ENCODE data around the gene ARF1. TPM values are rescaled to one million over a fixed set of nuclear protein-coding genes. Genes with fewer than 3 reads are reported as not detected.

Gene ARF1
- total RNA-seq, 1 donor from 2014 or later: 404 TPM

GRCh38 chr1:228120351-228120750 is 37.8 kb downstream of the ARF1 start:
- H3K27ac Mint-ChIP-seq: no peak overlapping the region
- H3K27me3 Mint-ChIP-seq (ENCODE audit: insufficient read depth): peaks cover 2% of the 10 kb centered on the region

GRCh38 chr1:228120857-228121489 is 38.5 kb downstream of the ARF1 start:
- H3K36me3 Mint-ChIP-seq (ENCODE audit: low read depth): peaks cover 4% of the 10 kb centered on the region
- H3K27ac Mint-ChIP-seq: no peak overlapping the region
- intact Hi-C loops (cut with micrococcal nuclease): no loop called here
- H3K4me1 Mint-ChIP-seq (ENCODE audit: low read depth): peaks cover 7% of the 10 kb centered on the region
- DNase-seq (ENCODE audit: low spot score): no peak
- H3K27me3 Mint-ChIP-seq (ENCODE audit: insufficient read depth): peaks cover 2% of the 10 kb centered on the region
- H3K9me3 Mint-ChIP-seq: peaks cover 8% of the 10 kb centered on the region
- no peak overlapping the region for H3K4me3 Mint-ChIP-seq

More at GRCh38 chr1:228120351-228120750, 37.8 kb downstream of the ARF1 start:
- no peak overlapping the region for H3K4me3 Mint-ChIP-seq
- no peak for DNase-seq (ENCODE audit: low spot score)
- peaks cover 5% of the 10 kb centered on the region for H3K4me1 Mint-ChIP-seq (ENCODE audit: low read depth)
- H3K36me3 Mint-ChIP-seq (ENCODE audit: low read depth): peaks cover 4% of the 10 kb centered on the region
- intact Hi-C loops (cut with micrococcal nuclease): no loop called here
- H3K9me3 Mint-ChIP-seq: peaks cover 8% of the 10 kb centered on the region

- intact Hi-C loops (cut with micrococcal nuclease): no loop called here
- no peak for DNase-seq (ENCODE audit: low spot score)
- H3K36me3 Mint-ChIP-seq (ENCODE audit: low read depth): peaks cover 2% of the 10 kb centered on the region
- H3K9me3 Mint-ChIP-seq: peaks cover 3% of the 10 kb centered on the region
- H3K4me3 Mint-ChIP-seq: no peak overlapping the region
- H3K27me3 Mint-ChIP-seq (ENCODE audit: insufficient read depth): peaks cover 3% of the 10 kb centered on the region
- no peak overlapping the region for H3K27ac Mint-ChIP-seq
- H3K4me1 Mint-ChIP-seq (ENCODE audit: low read depth): peaks cover 7% of the 10 kb centered on the region
These were observed 40.5 kb downstream of the ARF1 start for GRCh38 chr1:228122921-228123441.

GRCh38 chr1:228123505-228123904 is 41.0 kb downstream of the ARF1 start:
- no peak for DNase-seq (ENCODE audit: low spot score)
- Mint-ChIP-seq H3K9me3 (no peaks in the 10 kb centered on the region), H3K27me3 (ENCODE audit: insufficient read depth) (peaks cover 3% of the 10 kb centered on the region), H3K27ac (no peak overlapping the region), H3K4me3 (no peak overlapping the region), H3K4me1 (ENCODE audit: low read depth) (peaks cover 7% of the 10 kb centered on the region), H3K36me3 (ENCODE audit: low read depth) (no peaks in the 10 kb centered on the region)
- intact Hi-C loops (cut with micrococcal nuclease): no loop called here

- intact Hi-C loops (cut with micrococcal nuclease): no loop called here
- Mint-ChIP-seq H3K27ac (no peak overlapping the region), H3K27me3 (ENCODE audit: insufficient read depth) (peaks cover 11% of the 10 kb centered on the region), H3K4me1 (ENCODE audit: low read depth) (peaks cover 7% of the 10 kb centered on the region), H3K4me3 (no peak overlapping the region), H3K36me3 (ENCODE audit: low read depth) (no peaks in the 10 kb centered on the region), H3K9me3 (no peaks in the 10 kb centered on the region)
- DNase-seq (ENCODE audit: low spot score): no peak
These were observed 42.7 kb downstream of the ARF1 start for GRCh38 chr1:228125185-228125584.

GRCh38 chr1:228131766-228132165 is 49.3 kb downstream of the ARF1 start:
- H3K36me3 Mint-ChIP-seq (ENCODE audit: low read depth): no peaks in the 10 kb centered on the region
- no peak for DNase-seq (ENCODE audit: low spot score)
- no peaks in the 10 kb centered on the region for H3K9me3 Mint-ChIP-seq
- no peak overlapping the region for H3K4me3 Mint-ChIP-seq
- intact Hi-C loops (cut with micrococcal nuclease): loop anchor here (1.0 to 5.0 kb wide), 8 partner anchors 8 to 384 kb away; partner anchors contain the start of gene MRPL55
- H3K4me1 Mint-ChIP-seq (ENCODE audit: low read depth): peaks cover 9% of the 10 kb centered on the region
- no peak overlapping the region for H3K27ac Mint-ChIP-seq
- peaks cover 24% of the 10 kb centered on the region for H3K27me3 Mint-ChIP-seq (ENCODE audit: insufficient read depth)

- H3K36me3 Mint-ChIP-seq (ENCODE audit: low read depth): no peaks in the 10 kb centered on the region
- no peaks in the 10 kb centered on the region for H3K9me3 Mint-ChIP-seq
- peaks cover 27% of the 10 kb centered on the region for H3K27me3 Mint-ChIP-seq (ENCODE audit: insufficient read depth)
- intact Hi-C loops (cut with micrococcal nuclease): loop anchor here (5.0 kb wide), 1 partner anchor 368 kb away; no protein-coding TSS in a partner anchor
- no peak overlapping the region for H3K27ac Mint-ChIP-seq
- no peak overlapping the region for H3K4me3 Mint-ChIP-seq
- no peak for DNase-seq (ENCODE audit: low spot score)
- peaks cover 11% of the 10 kb centered on the region for H3K4me1 Mint-ChIP-seq (ENCODE audit: low read depth)
These were observed 52.1 kb downstream of the ARF1 start for GRCh38 chr1:228134591-228134990.

- intact Hi-C loops (cut with micrococcal nuclease): no loop called here
- Mint-ChIP-seq H3K4me1 (ENCODE audit: low read depth) (peaks cover 4% of the 10 kb centered on the region), H3K4me3 (no peak overlapping the region), H3K27ac (no peak overlapping the region), H3K9me3 (no peaks in the 10 kb centered on the region), H3K27me3 (ENCODE audit: insufficient read depth) (peaks cover 26% of the 10 kb centered on the region), H3K36me3 (ENCODE audit: low read depth) (peaks cover 3% of the 10 kb centered on the region)
- no peak for DNase-seq (ENCODE audit: low spot score)
These were observed 54.4 kb downstream of the ARF1 start for GRCh38 chr1:228136901-228137300.

GRCh38 chr1:228139406-228139930 is 57.0 kb downstream of the ARF1 start:
- peaks cover 22% of the 10 kb centered on the region for H3K4me1 Mint-ChIP-seq (ENCODE audit: low read depth)
- H3K36me3 Mint-ChIP-seq (ENCODE audit: low read depth): peaks cover 3% of the 10 kb centered on the region
- no peaks in the 10 kb centered on the region for H3K9me3 Mint-ChIP-seq
- DNase-seq (ENCODE audit: low spot score): no peak
- intact Hi-C loops (cut with micrococcal nuclease): loop anchor here (1.0 to 2.0 kb wide), 5 partner anchors 8 to 317 kb away; partner anchors contain the start of genes C1orf35 and MRPL55
- H3K4me3 Mint-ChIP-seq: peak overlapping the region; percentile 100
- H3K27ac Mint-ChIP-seq: peak overlapping the region; percentile 97
- H3K27me3 Mint-ChIP-seq (ENCODE audit: insufficient read depth): peaks cover 26% of the 10 kb centered on the region

- H3K9me3 Mint-ChIP-seq: no peaks in the 10 kb centered on the region
- intact Hi-C loops (cut with micrococcal nuclease): loop anchor here (1.0 to 2.0 kb wide), 12 partner anchors 9 to 352 kb away; partner anchors contain the start of genes ARF1, C1orf35 and MRPL55
- peak within 1 kb of the TSS; percentile 97 for H3K27ac Mint-ChIP-seq
- H3K4me3 Mint-ChIP-seq: peak within 1 kb of the TSS; percentile 100
- peaks cover 21% of the 10 kb centered on the region for H3K27me3 Mint-ChIP-seq (ENCODE audit: insufficient read depth)
- peak; percentile 100 for DNase-seq (ENCODE audit: low spot score)
- H3K36me3 Mint-ChIP-seq (ENCODE audit: low read depth): peaks cover 3% of the 10 kb centered on the region
- H3K4me1 Mint-ChIP-seq (ENCODE audit: low read depth): peaks cover 22% of the 10 kb centered on the region
These were observed 57.6 kb downstream of the ARF1 start, which contains the start of gene GUK1 for GRCh38 chr1:228139931-228140723. GUK1 (plus strand) TSS chr1:228140279; CDS start chr1:228140303, 24 bp downstream.

GRCh38 chr1:228140724-228141225 is 58.3 kb downstream of the ARF1 start:
- Mint-ChIP-seq H3K36me3 (ENCODE audit: low read depth) (peaks cover 3% of the 10 kb centered on the region), H3K4me3 (peak overlapping the region; percentile 100), H3K27me3 (ENCODE audit: insufficient read depth) (peaks cover 18% of the 10 kb centered on the region), H3K27ac (peak overlapping the region; percentile 97), H3K4me1 (ENCODE audit: low read depth) (peaks cover 22% of the 10 kb centered on the region), H3K9me3 (no peaks in the 10 kb centered on the region)
- intact Hi-C loops (cut with micrococcal nuclease): loop anchor here (1.0 kb wide), 7 partner anchors 26 to 352 kb away; partner anchors contain the start of gene ARF1
- no peak for DNase-seq (ENCODE audit: low spot score)

GRCh38 chr1:228141226-228142044 is 58.9 kb downstream of the ARF1 start:
- H3K27ac Mint-ChIP-seq: peak overlapping the region; percentile 97
- H3K27me3 Mint-ChIP-seq (ENCODE audit: insufficient read depth): peaks cover 13% of the 10 kb centered on the region
- peak overlapping the region; percentile 100 for H3K4me3 Mint-ChIP-seq
- peaks cover 3% of the 10 kb centered on the region for H3K36me3 Mint-ChIP-seq (ENCODE audit: low read depth)
- peak; percentile 26 for DNase-seq (ENCODE audit: low spot score)
- intact Hi-C loops (cut with micrococcal nuclease): no loop called here
- peaks cover 22% of the 10 kb centered on the region for H3K4me1 Mint-ChIP-seq (ENCODE audit: low read depth)
- H3K9me3 Mint-ChIP-seq: no peaks in the 10 kb centered on the region
